ENCODE data around the gene ESR1. TPM values are rescaled to one million over a fixed set of nuclear protein-coding genes. Genes with fewer than 3 reads are reported as not detected.

ESR1 gene
- total and polyA plus RNA-seq, 4 donors, result 0.05 to 16.1 (median 6.3) TPM

- WGBS, result 93% methylated on average over 4 of the region's 4 CpGs
- DNase-seq (ENCODE audit: low spot score), result no peak
- Histone ChIP-seq H3K4me1 (ENCODE audit: control insufficient read depth in 4 of 4, insufficient read depth in 4 of 4, low read length in 3 of 4) (peaks cover 2 to 12% (median 8%) of the 10 kb centered on the region in 4 donors), H3K9me3 (ENCODE audit: control insufficient read depth in 4 of 4, low read length in 3 of 4) (no peaks in the 10 kb centered on the region), H3K9ac (ENCODE audit: low read depth in 1 of 2, low read length in 2 of 2) (no peak overlapping the region), H3K27ac (ENCODE audit: low read depth in 1 of 2, low read length in 2 of 2) (no peak overlapping the region), H3K4me3 (ENCODE audit: low read depth in 1 of 3, low read length in 3 of 3) (no peak overlapping the region), H3K27me3 (ENCODE audit: control insufficient read depth in 4 of 4, insufficient read depth in 4 of 4, low read length in 3 of 4) (no peaks in the 10 kb centered on the region), H3K36me3 (ENCODE audit: control insufficient read depth in 4 of 4, insufficient read depth in 3 of 4, low read depth in 1 of 4, low read length in 3 of 4) (peaks cover 0 to 5% (median 1%) of the 10 kb centered on the region in 4 donors)
- TF ChIP-seq ZBTB33 (IDR thresholded peaks at IDR 0.05), result no peak
- TF ChIP-seq TAF1 (conservative IDR thresholded peaks at IDR 0.05), result no peak
- no peak for TF ChIP-seq MAX (IDR thresholded peaks at IDR 0.05)
- TF ChIP-seq JUND (IDR thresholded peaks at IDR 0.05), result no peak
- TF ChIP-seq SP1 (IDR thresholded peaks at IDR 0.05), result no peak
- no peak for TF ChIP-seq RXRA (IDR thresholded peaks at IDR 0.05)
- TF ChIP-seq YY1 (IDR thresholded peaks at IDR 0.05), result no peak
- no peak for TF ChIP-seq CTCF (IDR thresholded peaks at IDR 0.05; ENCODE audit: low read depth, low read length, missing input control)
- TF ChIP-seq HNF4G (IDR thresholded peaks at IDR 0.05), result no peak
- TF ChIP-seq FOXA2 (IDR thresholded peaks at IDR 0.05), result no peak
- TF ChIP-seq GABPA (IDR thresholded peaks at IDR 0.05 in 1 of 2, conservative IDR thresholded peaks at IDR 0.05 in 1 of 2), result no peak
- TF ChIP-seq HNF4A (conservative IDR thresholded peaks at IDR 0.05), result no peak
- TF ChIP-seq ATF3 (IDR thresholded peaks at IDR 0.05), result no peak
- TF ChIP-seq EGR1 (IDR thresholded peaks at IDR 0.05; ENCODE audit: low read depth in 2 of 2), result no peak
- no peak for TF ChIP-seq FOXA1 (IDR thresholded peaks at IDR 0.05)
- TF ChIP-seq REST (IDR thresholded peaks at IDR 0.05), result no peak
- TF ChIP-seq NR2F2 (IDR thresholded peaks at IDR 0.05), result no peak
- no peak for TF ChIP-seq RAD21 (IDR thresholded peaks at IDR 0.05)
Observed at GRCh38 chr6:152068622-152069261, 261.3 kb downstream of the ESR1 start.
